ENCODE data around the gene NDUFS2.

The NDUFS2 gene

GRCh38 chr1:161227196-161227871 lies 25.2 kb downstream of the NDUFS2 start:
- peak overlapping the region; percentile 84 for H3K27ac ChIP-seq
- TF ChIP-seq ZFX (IDR thresholded peaks at IDR 0.05; ENCODE audit: borderline replicate concordance): no peak
- peak; percentile 96 for TF ChIP-seq CTCF (IDR thresholded peaks at IDR 0.05)

DNA sequence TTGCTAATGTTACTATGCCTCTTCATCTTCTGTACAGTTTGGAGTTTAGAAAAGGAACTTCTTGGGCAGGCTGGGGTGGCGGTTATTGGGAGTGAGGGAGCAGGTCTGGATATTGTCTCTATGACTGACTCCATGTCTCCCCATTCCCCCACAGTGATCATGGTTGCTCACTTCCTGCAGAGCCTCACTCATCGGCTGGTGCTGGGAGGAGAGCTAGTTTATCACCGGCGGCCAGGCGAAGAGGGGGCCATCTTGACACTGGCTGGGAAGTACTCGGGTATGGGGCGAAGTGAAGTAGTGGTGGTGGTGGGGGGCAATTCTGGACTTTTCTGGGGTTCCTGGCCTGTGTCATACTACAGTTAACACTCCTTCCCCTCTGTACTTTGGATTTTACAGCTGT lies 25.9 kb downstream of the NDUFS2 start:
- peak overlapping the region; percentile 84 for H3K27ac ChIP-seq
- TF ChIP-seq ZFX (IDR thresholded peaks at IDR 0.05; ENCODE audit: borderline replicate concordance): no peak
- no peak for TF ChIP-seq CTCF (IDR thresholded peaks at IDR 0.05)

GRCh38 chr1:161229896-161230295 lies 27.7 kb downstream of the NDUFS2 start:
- no peak overlapping the region for H3K27ac ChIP-seq
- TF ChIP-seq CTCF (IDR thresholded peaks at IDR 0.05) (0 out of 2 replicates have a peak, but pooled peaks have one; percentile 9), ZFX (IDR thresholded peaks at IDR 0.05; ENCODE audit: borderline replicate concordance) (no peak)

- no peak overlapping the region for H3K27ac ChIP-seq
- no peak for TF ChIP-seq ZFX (IDR thresholded peaks at IDR 0.05; ENCODE audit: borderline replicate concordance)
- no peak for TF ChIP-seq CTCF (IDR thresholded peaks at IDR 0.05)
Measured at GRCh38 chr1:161230762-161231161, 28.6 kb downstream of the NDUFS2 start.

DNA sequence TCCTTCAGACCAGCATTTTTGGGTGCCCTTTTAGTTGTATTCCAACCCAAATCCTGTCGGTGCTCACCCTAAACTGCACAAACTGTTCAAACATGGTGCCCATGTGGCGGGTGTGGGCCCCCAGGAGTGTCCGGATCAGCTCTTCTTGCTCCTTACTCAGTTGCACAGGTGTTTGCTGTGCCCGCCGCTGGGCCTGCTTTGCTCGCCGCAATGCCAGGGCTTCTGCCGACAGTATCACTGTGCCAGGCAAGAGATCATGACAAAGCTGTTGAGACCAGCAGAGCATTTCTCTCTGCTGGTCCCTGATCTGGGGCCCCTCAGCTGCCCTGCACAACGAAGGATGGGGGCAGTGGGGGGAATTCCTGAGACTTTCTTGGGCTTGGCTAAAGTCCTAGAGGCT lies 30.9 kb downstream of the NDUFS2 start:
- no peak overlapping the region for H3K27ac ChIP-seq
- TF ChIP-seq CTCF (IDR thresholded peaks at IDR 0.05) (no peak), ZFX (IDR thresholded peaks at IDR 0.05; ENCODE audit: borderline replicate concordance) (no peak)

- H3K27ac ChIP-seq: no peak overlapping the region
- TF ChIP-seq ZFX (IDR thresholded peaks at IDR 0.05; ENCODE audit: borderline replicate concordance): no peak
- no peak for TF ChIP-seq CTCF (IDR thresholded peaks at IDR 0.05)
Measured at GRCh38 chr1:161235957-161236775, 34.0 kb downstream of the NDUFS2 start.

DNA sequence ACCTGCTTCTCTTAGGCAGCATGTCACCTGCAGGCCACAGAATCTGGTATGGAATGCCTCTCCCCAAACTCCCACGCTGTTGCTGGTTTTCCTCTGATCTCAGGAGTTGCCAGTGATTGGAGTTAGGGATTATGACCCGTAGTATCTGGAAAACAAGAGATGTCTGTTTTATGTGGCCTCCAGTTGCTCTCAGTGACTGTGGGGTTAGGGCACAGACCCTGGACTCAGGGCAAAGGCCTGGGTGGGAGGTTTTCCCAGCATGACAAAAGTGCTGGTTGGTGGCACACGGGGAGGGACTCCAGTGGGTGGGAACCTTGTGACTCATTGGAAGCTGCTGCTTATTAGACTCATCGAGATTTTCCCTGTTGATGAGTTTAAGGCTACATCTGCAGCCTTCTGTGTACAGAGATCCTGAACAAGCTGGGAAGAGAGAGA lies 35.9 kb downstream of the NDUFS2 start, which contains the start of gene NR1I3:
NR1I3 (minus strand) TSS at position 165 of the 435 bp plus-strand sequence. CDS start 1,638 bp downstream, outside the sequence.
- no peak within 1 kb of the TSS for H3K27ac ChIP-seq
- TF ChIP-seq ZFX (IDR thresholded peaks at IDR 0.05; ENCODE audit: borderline replicate concordance) (no peak), CTCF (IDR thresholded peaks at IDR 0.05) (no peak)
